ENCODE results near the gene NACC1.

DNA sequence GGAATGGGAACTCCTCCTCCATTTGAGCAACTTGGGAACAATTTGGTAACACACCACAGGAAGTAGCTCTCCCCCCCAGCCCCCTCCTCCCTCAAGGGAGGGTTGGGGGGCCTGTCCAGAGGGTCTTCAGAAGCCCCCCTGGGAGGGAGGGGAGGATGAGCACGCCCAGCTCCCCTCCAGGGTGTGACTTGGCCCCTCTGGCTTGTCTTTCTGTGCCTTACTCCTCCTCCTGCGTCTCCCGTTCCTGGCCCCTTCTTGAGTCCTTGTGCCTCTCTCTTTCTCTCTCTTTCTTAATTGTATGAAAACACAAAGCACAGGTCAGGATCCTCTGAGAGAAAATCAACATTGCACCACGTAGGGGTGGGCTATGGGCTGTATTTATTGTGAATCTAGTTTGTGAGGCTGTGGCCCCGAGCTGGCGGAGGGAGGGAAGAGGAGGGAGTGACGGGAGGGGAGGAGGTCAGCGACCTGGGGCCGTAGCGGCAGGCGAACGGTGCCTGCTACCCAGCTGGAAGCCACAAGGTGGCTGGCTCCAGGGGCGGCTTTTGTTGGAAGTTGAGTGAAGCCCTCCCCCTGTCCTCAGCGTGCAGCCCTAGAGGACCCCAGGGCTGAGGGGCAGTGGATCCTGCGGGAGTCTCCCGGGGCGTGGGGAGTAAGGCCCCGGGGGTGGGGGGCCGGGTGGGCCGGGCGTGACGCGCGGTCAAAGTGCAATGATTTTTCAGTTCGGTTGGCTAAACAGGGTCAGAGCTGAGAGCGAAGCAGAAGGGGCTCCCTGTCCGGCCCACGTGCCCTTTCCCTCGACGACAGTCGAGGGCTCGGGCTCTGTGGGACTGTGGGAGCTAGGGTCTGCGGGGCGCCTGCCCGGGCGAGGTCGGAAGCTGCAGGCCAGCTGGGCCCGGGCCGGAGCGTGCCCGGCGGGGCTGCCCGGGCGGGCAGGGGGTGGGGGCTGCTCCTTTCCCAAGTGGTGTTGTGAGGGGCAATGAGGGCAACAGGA, 21.8 kb upstream of the NACC1 start:
- TF ChIP-seq, protein P1, sequence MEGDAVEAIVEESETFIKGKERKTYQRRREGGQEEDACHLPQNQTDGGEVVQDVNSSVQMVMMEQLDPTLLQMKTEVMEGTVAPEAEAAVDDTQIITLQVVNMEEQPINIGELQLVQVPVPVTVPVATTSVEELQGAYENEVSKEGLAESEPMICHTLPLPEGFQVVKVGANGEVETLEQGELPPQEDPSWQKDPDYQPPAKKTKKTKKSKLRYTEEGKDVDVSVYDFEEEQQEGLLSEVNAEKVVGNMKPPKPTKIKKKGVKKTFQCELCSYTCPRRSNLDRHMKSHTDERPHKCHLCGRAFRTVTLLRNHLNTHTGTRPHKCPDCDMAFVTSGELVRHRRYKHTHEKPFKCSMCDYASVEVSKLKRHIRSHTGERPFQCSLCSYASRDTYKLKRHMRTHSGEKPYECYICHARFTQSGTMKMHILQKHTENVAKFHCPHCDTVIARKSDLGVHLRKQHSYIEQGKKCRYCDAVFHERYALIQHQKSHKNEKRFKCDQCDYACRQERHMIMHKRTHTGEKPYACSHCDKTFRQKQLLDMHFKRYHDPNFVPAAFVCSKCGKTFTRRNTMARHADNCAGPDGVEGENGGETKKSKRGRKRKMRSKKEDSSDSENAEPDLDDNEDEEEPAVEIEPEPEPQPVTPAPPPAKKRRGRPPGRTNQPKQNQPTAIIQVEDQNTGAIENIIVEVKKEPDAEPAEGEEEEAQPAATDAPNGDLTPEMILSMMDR (IDR thresholded peaks at IDR 0.05): peak in 4 of 12 donors; percentile 22 to 35 (median 26)
- no peak for TF ChIP-seq POLR2A (IDR thresholded peaks at IDR 0.05)

Data from heart left ventricle (tissue), 13 donors.